ENCODE measurements around the gene PSTPIP1. TPM values are rescaled to one million over a fixed set of nuclear protein-coding genes. Genes with fewer than 3 reads are reported as not detected.

The PSTPIP1 gene
- total RNA-seq, 2 experiments from 2014 or later: 79.4 to 82.7 TPM

- H3K4me3 Mint-ChIP-seq: no peak overlapping the region
- H3K9me3 Mint-ChIP-seq: no peaks in the 10 kb centered on the region
- H3K36me3 Mint-ChIP-seq (ENCODE audit: low read depth): peaks cover 61% of the 10 kb centered on the region
- H3K4me3 ChIP-seq (ENCODE audit: low read length): no peak overlapping the region
- H3K27me3 Mint-ChIP-seq: no peaks in the 10 kb centered on the region
- DNase-seq (peak in 3 of 14 experiments; percentile 1 to 33 (median 31)), ATAC-seq (ENCODE audit: poor library complexity) (no peak)
- peaks cover 0 to 52% of the 10 kb centered on the region in 2 experiments for H3K9me3 ChIP-seq (ENCODE audit: control insufficient read depth in 1 of 2, insufficient read depth in 1 of 2, low read length in 2 of 2)
- H3K4me1 ChIP-seq (ENCODE audit: insufficient read depth, low read length): no peaks in the 10 kb centered on the region
- peak overlapping the region; percentile 69 for H3K27ac Mint-ChIP-seq
- intact Hi-C loops (cut with DNase I, micrococcal nuclease): loop anchor here in 1 of 2 experiments (2.0 kb wide), 1 partner anchor 31 kb away; no protein-coding TSS in a partner anchor
- H3K27me3 ChIP-seq (ENCODE audit: control insufficient read depth in 1 of 2, insufficient read depth in 2 of 2, low read length in 2 of 2): no peaks in the 10 kb centered on the region
- no peak for TF ChIP-seq CTCF (IDR thresholded peaks at IDR 0.05)
- ChIA-PET CTCF (no interaction called here), POLR2A (interaction anchor here (0.9 to 1.5 kb wide), 2 partner anchors 13 to 132 kb away, joined by 3 to 4 read pairs; partner anchors contain the start of gene SCAPER)
- H3K27ac ChIP-seq (ENCODE audit: low read depth in 1 of 2, low read length in 2 of 2): peak overlapping the region in 1 of 2 donors; percentile 15
- peaks cover 8% of the 10 kb centered on the region for H3K4me1 Mint-ChIP-seq (ENCODE audit: low read depth)
- peaks cover 52% of the 10 kb centered on the region for H3K36me3 ChIP-seq (ENCODE audit: insufficient read depth, low read length)
These were observed 42.7 kb downstream of the PSTPIP1 start for GRCh38 chr15:77037388-77038209.

DNA sequence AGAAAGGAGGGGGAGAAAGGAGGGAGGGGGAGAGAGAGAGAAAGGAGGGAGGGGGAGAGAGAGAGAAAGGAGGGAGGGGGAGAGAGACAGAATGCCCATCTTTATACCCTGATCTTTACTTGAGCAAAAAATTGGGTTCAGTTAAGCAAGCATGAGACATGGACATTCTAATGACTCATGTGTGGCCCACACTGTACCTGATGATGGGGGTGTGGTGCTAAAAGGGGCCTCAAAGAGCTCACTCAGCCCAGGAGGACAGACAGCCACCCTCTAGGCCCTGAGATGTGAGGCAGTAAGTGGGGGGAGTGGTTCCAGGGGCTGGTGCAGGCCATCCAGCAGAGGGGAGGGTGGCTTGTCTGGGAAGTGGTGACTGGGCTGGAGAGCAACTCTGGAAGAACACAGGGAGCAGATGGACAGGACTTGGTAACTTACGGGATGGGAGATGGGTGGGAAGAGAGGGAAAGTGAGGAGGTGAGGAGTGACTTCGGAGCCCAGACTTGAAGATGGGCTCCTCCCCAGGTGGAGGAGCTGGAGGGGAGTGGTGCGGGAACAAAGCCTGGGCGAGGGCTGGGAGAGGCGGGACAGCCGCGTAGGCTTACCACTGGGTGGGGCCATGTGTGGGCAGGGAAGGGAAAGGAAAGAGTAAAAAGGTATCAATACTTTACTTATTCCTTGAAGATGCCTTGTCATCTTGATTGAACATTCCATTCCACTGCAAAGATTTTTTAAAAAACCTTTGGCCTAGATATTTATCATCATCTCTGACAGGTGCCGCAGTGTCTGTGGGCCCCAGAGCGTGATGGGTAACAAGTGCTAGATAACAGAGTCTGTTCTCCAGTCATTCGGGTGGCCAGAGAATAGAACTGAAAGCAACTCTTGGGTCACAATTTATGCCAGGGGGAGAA is 43.6 kb downstream of the PSTPIP1 start:
- CTCF ChIA-PET: no interaction called here
- H3K36me3 Mint-ChIP-seq (ENCODE audit: low read depth): peaks cover 67% of the 10 kb centered on the region

More for the DNA sequence above, 43.6 kb downstream of the PSTPIP1 start:
- no peak for TF ChIP-seq CTCF (IDR thresholded peaks at IDR 0.05)
- Mint-ChIP-seq H3K4me1 (ENCODE audit: low read depth) (peaks cover 8% of the 10 kb centered on the region), H3K27me3 (no peaks in the 10 kb centered on the region), H3K4me3 (no peak overlapping the region), H3K27ac (peak overlapping the region; percentile 76), H3K9me3 (no peaks in the 10 kb centered on the region)
- POLR2A ChIA-PET: interaction anchor here (1.5 kb wide), 1 partner anchor 12 kb away, joined by 4 read pairs; no protein-coding TSS in a partner anchor
- DNase-seq: peak in 1 of 14 experiments; percentile 1
- intact Hi-C loops (cut with DNase I, micrococcal nuclease): loop anchor here in 1 of 2 experiments (2.0 kb wide), 1 partner anchor 30 kb away; no protein-coding TSS in a partner anchor
- Histone ChIP-seq H3K4me3 (ENCODE audit: low read length) (no peak overlapping the region), H3K27ac (ENCODE audit: low read depth in 1 of 2, low read length in 2 of 2) (no peak overlapping the region), H3K4me1 (ENCODE audit: insufficient read depth, low read length) (no peaks in the 10 kb centered on the region), H3K27me3 (ENCODE audit: control insufficient read depth in 1 of 2, insufficient read depth in 2 of 2, low read length in 2 of 2) (no peaks in the 10 kb centered on the region), H3K36me3 (ENCODE audit: insufficient read depth, low read length) (peaks cover 43% of the 10 kb centered on the region), H3K9me3 (ENCODE audit: control insufficient read depth in 1 of 2, insufficient read depth in 1 of 2, low read length in 2 of 2) (peaks cover 0 to 55% of the 10 kb centered on the region in 2 experiments)
- ATAC-seq (ENCODE audit: poor library complexity): peak; percentile 27

All from CD4-positive, alpha-beta T cell (primary cell).